Tibial nerve (tissue), 3 donors: ENCODE results near the gene IGLL1.

Experiments used
- POLR2A ChIP-seq, 2 donors: fragments of 450-650 bp; IDR thresholded peaks; one replicate each; pipeline ENCODE4 v1.6.1; 2017; ENCODE audit warnings: antibody characterized with exemption in 2 of 2, mild to moderate bottlenecking in 2 of 2, moderate library complexity in 2 of 2
- TF ChIP-seq, protein P1 (sequence below), 5 experiments: fragments of 200-600 bp in 3 of 5; fragments of 450-650 bp in 2 of 5; sonication (generic) in 3 of 5; IDR thresholded peaks; one replicate each; pipeline ENCODE4 v1.5.1; 2016 to 2019; ENCODE audit warnings: antibody characterized with exemption in 5 of 5, mild to moderate bottlenecking in 3 of 5, moderate library complexity in 2 of 5

DNA sequence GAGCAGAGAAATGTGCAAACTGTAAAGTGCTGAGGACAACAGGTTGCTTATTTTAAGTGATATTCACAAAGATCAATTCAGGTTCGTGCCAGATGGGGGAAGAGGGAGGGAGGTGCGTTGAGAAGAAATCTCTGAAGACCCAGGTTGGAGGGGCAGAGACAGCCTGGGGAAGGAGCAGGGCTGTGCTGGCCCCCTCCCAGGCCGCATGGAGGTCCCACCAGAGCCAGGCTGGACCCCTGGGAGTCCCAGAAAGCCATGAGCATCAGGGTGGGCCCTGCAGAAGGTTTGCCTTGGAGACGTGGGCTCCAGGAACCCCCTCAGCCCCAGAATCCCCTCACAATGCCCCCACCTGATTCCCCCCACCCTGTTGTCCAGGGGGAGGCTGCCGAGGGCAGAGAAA is 47.4 kb downstream of the IGLL1 start:
- TF ChIP-seq POLR2A (IDR thresholded peaks at IDR 0.05) = no peak
- TF ChIP-seq, protein P1, sequence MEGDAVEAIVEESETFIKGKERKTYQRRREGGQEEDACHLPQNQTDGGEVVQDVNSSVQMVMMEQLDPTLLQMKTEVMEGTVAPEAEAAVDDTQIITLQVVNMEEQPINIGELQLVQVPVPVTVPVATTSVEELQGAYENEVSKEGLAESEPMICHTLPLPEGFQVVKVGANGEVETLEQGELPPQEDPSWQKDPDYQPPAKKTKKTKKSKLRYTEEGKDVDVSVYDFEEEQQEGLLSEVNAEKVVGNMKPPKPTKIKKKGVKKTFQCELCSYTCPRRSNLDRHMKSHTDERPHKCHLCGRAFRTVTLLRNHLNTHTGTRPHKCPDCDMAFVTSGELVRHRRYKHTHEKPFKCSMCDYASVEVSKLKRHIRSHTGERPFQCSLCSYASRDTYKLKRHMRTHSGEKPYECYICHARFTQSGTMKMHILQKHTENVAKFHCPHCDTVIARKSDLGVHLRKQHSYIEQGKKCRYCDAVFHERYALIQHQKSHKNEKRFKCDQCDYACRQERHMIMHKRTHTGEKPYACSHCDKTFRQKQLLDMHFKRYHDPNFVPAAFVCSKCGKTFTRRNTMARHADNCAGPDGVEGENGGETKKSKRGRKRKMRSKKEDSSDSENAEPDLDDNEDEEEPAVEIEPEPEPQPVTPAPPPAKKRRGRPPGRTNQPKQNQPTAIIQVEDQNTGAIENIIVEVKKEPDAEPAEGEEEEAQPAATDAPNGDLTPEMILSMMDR (IDR thresholded peaks at IDR 0.05) = no peak
